Mammary epithelial cell (primary cell): Measurements from ENCODE around the gene CARD18.

Source experiments
- EZH2 ChIP-seq: IDR thresholded peaks from 2 replicates; pipeline ENCODE4 v1.6.1; 2012; ENCODE audit warnings: low read length, inconsistent platforms, borderline replicate concordance
- TF ChIP-seq, protein P1 (sequence below), 2 donors: IDR thresholded peaks in 1 of 2; conservative IDR thresholded peaks in 1 of 2; 2 replicates each; pipeline ENCODE4 v1.5.1; 2011 to 2012; ENCODE audit warnings: inconsistent platforms in 2 of 2, low read length in 2 of 2, mild to moderate bottlenecking in 2 of 2, control low read depth in 1 of 2, low read depth in 1 of 2; ENCODE audit not compliant: insufficient read depth in 1 of 2; ENCODE audit errors: extremely low read depth in 1 of 2

DNA sequence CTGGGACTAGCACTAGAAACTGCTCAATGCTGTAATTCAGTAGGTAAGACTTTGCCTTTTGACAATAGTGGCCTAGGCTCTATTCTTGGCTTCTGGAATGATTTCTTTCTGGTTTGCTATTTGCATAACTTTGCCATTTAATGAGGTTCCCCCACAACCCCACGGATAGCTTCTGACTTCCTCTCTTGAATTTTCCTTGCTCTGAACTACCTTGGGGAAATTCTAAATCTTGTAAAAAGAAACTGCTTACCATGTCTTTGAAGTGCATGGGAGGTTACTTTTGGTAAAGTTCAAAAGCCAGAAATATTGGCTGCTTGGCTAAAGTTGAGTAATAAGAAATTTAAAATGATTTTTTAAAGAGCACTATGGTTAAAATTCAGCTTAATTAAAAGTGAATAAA lies 35.3 kb downstream of the CARD18 start:
- TF ChIP-seq, protein P1, sequence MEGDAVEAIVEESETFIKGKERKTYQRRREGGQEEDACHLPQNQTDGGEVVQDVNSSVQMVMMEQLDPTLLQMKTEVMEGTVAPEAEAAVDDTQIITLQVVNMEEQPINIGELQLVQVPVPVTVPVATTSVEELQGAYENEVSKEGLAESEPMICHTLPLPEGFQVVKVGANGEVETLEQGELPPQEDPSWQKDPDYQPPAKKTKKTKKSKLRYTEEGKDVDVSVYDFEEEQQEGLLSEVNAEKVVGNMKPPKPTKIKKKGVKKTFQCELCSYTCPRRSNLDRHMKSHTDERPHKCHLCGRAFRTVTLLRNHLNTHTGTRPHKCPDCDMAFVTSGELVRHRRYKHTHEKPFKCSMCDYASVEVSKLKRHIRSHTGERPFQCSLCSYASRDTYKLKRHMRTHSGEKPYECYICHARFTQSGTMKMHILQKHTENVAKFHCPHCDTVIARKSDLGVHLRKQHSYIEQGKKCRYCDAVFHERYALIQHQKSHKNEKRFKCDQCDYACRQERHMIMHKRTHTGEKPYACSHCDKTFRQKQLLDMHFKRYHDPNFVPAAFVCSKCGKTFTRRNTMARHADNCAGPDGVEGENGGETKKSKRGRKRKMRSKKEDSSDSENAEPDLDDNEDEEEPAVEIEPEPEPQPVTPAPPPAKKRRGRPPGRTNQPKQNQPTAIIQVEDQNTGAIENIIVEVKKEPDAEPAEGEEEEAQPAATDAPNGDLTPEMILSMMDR (conservative IDR thresholded peaks at IDR 0.05 in 1 of 2, IDR thresholded peaks at IDR 0.05 in 1 of 2; ENCODE audit: extremely low read depth in 1 of 2, insufficient read depth in 1 of 2, low read depth in 1 of 2, low read length in 2 of 2): no peak
- no peak for TF ChIP-seq EZH2
